ENCODE measurements around the gene ALOX12B. TPM values are rescaled to one million over a fixed set of nuclear protein-coding genes. Genes with fewer than 3 reads are reported as not detected.
"Not testable (repeated sequence)": the region's sequence is repeated elsewhere in the genome, so short reads cannot be mapped to it uniquely, and the experiment has no call there.

ALOX12B gene
- total RNA-seq, 4 donors from 2014 or later: 0.83 TPM; not detected in 3

- peak; percentile 81 to 89 (median 85) for DNase-seq
- Histone ChIP-seq H3K9me3 (no peaks in the 10 kb centered on the region), H3K27ac (peak overlapping the region; percentile 17 to 85 (median 52)), H3K4me3 (peak overlapping the region; percentile 39 to 72 (median 48)), H3K36me3 (no peaks in the 10 kb centered on the region), H3K27me3 (peaks cover 0 to 6% of the 10 kb centered on the region in 2 donors), H3K4me1 (peaks cover 0 to 18% (median 6%) of the 10 kb centered on the region in 4 donors)
- TF ChIP-seq, protein P1, sequence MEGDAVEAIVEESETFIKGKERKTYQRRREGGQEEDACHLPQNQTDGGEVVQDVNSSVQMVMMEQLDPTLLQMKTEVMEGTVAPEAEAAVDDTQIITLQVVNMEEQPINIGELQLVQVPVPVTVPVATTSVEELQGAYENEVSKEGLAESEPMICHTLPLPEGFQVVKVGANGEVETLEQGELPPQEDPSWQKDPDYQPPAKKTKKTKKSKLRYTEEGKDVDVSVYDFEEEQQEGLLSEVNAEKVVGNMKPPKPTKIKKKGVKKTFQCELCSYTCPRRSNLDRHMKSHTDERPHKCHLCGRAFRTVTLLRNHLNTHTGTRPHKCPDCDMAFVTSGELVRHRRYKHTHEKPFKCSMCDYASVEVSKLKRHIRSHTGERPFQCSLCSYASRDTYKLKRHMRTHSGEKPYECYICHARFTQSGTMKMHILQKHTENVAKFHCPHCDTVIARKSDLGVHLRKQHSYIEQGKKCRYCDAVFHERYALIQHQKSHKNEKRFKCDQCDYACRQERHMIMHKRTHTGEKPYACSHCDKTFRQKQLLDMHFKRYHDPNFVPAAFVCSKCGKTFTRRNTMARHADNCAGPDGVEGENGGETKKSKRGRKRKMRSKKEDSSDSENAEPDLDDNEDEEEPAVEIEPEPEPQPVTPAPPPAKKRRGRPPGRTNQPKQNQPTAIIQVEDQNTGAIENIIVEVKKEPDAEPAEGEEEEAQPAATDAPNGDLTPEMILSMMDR (IDR thresholded peaks at IDR 0.05): peak; percentile 73 to 95 (median 81)
- TF ChIP-seq POLR2A (IDR thresholded peaks at IDR 0.05): no peak
Measured at GRCh38 chr17:8079291-8080207, 8.0 kb downstream of the ALOX12B start.

DNA sequence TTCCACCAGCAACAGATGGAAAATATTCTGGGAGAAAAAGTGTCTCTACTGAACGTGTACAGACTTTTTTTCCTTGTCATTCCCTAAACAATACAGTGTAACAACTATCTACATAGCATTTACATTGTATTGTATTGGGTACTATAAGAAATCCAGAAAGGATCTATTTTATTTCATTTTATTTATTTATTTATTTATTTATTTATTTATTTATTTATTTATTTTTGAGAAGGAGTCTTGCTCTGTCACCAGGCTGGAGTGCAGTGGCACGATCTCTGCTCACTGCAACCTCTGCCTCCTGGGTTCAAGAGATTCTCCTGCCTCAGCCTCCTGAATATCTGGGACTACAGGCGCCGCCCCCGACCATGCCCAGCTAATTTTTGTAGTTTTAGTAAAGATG, 9.6 kb downstream of the ALOX12B start:
- not testable (repeated sequence) for H3K9me3 ChIP-seq, H3K27ac ChIP-seq, H3K36me3 ChIP-seq, H3K4me3 ChIP-seq, DNase-seq
- Histone ChIP-seq H3K4me1 (peaks cover 2 to 29% (median 13%) of the 10 kb centered on the region in 4 donors), H3K27me3 (peaks cover 0 to 21% of the 10 kb centered on the region in 2 donors)

DNA sequence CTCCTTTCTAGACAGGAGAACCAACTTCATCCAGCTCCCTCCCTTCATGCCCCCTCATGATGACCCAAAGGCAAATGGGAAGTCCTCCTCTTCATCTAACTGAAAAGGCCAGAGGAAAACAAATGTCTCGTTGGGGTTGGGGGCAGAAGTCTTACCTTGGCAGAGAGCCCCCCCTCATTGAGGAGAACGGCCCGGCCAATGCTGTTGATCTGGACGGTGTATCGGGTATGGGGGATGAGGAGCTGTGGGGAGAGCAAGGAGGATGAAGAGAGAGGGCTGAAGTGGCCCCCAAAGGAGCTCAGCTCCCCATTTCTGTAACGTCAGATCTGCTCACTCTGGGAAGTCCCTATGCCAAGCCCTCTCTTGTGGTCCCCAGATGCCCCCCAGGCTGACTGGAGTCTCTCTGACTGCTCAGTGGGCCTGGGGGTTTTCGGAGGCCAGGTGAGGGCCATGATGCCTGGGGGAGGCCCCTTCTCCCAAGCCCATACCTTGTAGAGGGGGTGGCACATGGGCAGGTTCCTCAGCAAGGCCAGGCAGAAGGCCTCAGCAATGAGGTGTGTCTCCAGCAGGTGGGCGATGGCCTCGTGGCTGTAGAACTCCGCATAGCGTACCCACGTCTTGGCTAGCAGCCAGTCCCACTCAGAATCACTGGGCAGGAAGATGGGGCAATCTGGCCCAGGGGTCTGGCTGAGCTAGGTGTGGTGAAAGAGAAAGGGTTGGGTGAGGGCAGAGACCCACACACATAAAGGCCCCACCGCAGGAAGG, 10.8 kb downstream of the ALOX12B start:
- no peak for TF ChIP-seq POLR2A (IDR thresholded peaks at IDR 0.05)
- TF ChIP-seq, protein P1 (IDR thresholded peaks at IDR 0.05): no peak
- no peak for DNase-seq
- H3K27me3 ChIP-seq: peaks cover 0 to 27% of the 10 kb centered on the region in 2 donors
- H3K9me3 ChIP-seq: no peaks in the 10 kb centered on the region
- peaks cover 5 to 38% (median 19%) of the 10 kb centered on the region in 4 donors for H3K4me1 ChIP-seq
- H3K36me3 ChIP-seq: no peaks in the 10 kb centered on the region
- no peak overlapping the region for H3K27ac ChIP-seq
- no peak overlapping the region for H3K4me3 ChIP-seq

GRCh38 chr17:8075574-8076342, 11.8 kb downstream of the ALOX12B start:
- no peak for TF ChIP-seq POLR2A (IDR thresholded peaks at IDR 0.05)
- TF ChIP-seq, protein P1 (IDR thresholded peaks at IDR 0.05): no peak
- Histone ChIP-seq H3K27ac (no peak overlapping the region), H3K4me3 (no peak overlapping the region), H3K27me3 (peaks cover 0 to 27% of the 10 kb centered on the region in 2 donors), H3K36me3 (no peaks in the 10 kb centered on the region), H3K4me1 (peaks cover 5 to 38% (median 19%) of the 10 kb centered on the region in 4 donors), H3K9me3 (no peaks in the 10 kb centered on the region)
- no peak for DNase-seq

DNA sequence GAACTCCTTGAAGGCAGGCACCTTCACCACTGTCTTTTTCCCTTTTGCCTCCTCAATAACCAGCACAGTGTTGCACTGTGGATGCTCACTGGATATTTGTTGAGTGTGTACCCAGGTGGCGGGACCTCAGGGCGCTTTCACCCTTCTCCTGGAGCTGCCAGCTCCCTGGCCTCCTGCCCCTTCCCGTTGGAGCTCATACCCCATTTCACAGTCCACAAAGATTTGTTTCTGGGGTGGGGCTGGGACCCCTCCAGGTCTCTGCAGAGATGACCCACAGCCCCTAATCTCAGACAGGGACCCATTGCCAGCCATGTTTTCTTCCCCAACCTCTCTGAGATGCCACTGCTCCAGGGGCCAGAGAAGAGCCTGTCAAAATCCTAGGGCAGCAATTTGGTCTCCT, 12.4 kb downstream of the ALOX12B start:
- Histone ChIP-seq H3K27ac (no peak overlapping the region), H3K36me3 (no peaks in the 10 kb centered on the region), H3K4me1 (peaks cover 5 to 34% (median 18%) of the 10 kb centered on the region in 4 donors), H3K4me3 (no peak overlapping the region), H3K27me3 (peaks cover 0 to 27% of the 10 kb centered on the region in 2 donors), H3K9me3 (no peaks in the 10 kb centered on the region)
- no peak for TF ChIP-seq POLR2A (IDR thresholded peaks at IDR 0.05)
- no peak for DNase-seq

- Histone ChIP-seq H3K4me3 (no peak overlapping the region), H3K4me1 (peaks cover 5 to 34% (median 16%) of the 10 kb centered on the region in 4 donors), H3K27ac (no peak overlapping the region), H3K27me3 (peaks cover 0 to 27% of the 10 kb centered on the region in 2 donors), H3K36me3 (no peaks in the 10 kb centered on the region), H3K9me3 (no peaks in the 10 kb centered on the region)
- TF ChIP-seq POLR2A (IDR thresholded peaks at IDR 0.05): no peak
- TF ChIP-seq, protein P1 (IDR thresholded peaks at IDR 0.05): no peak
- DNase-seq: no peak
Measured at GRCh38 chr17:8074554-8074953, 13.0 kb downstream of the ALOX12B start.
